Measurements from ENCODE around the gene GNG3.
"Not testable (repeated sequence)": the region's sequence is repeated elsewhere in the genome, so short reads cannot be mapped to it uniquely, and the experiment has no call there.

GNG3 gene

GRCh38 chr11:62707277-62707861, at the start of gene GNG3, which contains the start of gene BSCL2:
Gene GNG3, plus strand, starts transcription at chr11:62707676. Its CDS starts 620 bp downstream, at chr11:62708296.
Gene BSCL2, minus strand, starts transcription at chr11:62707424. Its CDS starts 229 bp downstream, at chr11:62707195.
- DNase-seq (ENCODE audit: low spot score): no peak

DNA sequence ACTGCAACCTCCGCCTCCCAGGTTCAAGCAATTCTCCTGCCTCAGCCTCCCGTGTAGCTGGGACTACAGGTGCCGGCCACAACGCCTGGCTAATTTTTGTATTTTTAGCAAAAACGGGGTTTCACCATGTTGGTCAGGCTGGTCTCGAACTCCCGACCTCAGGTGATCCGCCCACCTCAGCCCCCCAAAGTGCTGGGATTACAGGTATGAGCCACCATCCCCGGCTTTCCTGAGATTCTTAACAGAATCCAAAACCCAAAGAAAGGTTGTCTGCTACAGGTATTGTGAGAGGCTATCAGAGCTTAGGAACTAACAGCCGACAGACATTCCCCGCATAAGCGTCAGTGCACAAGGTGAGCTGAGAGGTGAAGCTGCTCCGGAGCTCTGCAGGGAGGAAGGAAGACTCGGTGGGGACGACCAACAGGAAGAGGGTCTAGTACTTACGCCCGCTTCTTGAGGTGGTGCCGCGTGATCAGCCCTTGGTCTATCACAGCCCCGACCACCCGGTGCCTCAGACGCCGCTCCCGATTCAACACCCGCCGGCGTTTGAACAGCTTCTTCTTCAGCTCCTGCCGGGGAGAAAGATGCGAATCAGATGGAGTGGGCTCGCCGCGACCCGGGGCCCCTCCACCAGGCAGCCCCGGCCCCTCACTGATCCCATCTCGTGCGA, 42.9 kb upstream of the GNG3 start:
- DNase-seq (ENCODE audit: low spot score): peak; percentile 75

- DNase-seq (ENCODE audit: low spot score): peak; percentile 97
Measured at GRCh38 chr11:62665075-62665598, 42.3 kb upstream of the GNG3 start, which contains the start of the genes C11orf98 and CSKMT. Gene C11orf98, minus strand, starts transcription at chr11:62665210. Its CDS starts 41 bp downstream, at chr11:62665169. Gene CSKMT, plus strand, starts transcription at chr11:62665312. Its CDS starts 568 bp downstream, at chr11:62665880.

- DNase-seq (ENCODE audit: low spot score): peak; percentile 38
Measured at GRCh38 chr11:62665599-62666258, 41.7 kb upstream of the GNG3 start.

- no peak for DNase-seq (ENCODE audit: low spot score)
Measured at GRCh38 chr11:62666259-62666926, 41.1 kb upstream of the GNG3 start.

- no peak for DNase-seq (ENCODE audit: low spot score)
Measured at GRCh38 chr11:62667460-62667859, 40.0 kb upstream of the GNG3 start.

- no peak for DNase-seq (ENCODE audit: low spot score)
Measured at GRCh38 chr11:62669420-62670161, 37.9 kb upstream of the GNG3 start.

DNA sequence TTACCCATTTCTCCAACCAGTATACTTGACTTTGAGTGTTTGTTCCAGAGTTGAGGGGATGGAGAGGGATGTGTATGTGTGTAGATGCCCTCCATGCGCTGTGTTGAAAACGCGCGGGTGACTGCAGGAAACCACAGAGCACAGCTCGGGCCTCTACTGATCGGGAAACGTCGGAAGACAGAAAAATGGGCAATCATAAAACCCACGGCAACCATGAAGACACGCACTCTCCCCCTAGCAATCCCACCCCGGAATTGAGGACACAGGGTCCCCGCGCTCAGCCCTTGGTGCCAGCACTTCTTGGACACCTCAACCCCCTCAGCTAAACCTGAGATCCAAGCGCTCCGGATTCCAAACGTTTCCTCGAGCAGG, 36.3 kb upstream of the GNG3 start:
- DNase-seq (ENCODE audit: low spot score): no peak

DNA sequence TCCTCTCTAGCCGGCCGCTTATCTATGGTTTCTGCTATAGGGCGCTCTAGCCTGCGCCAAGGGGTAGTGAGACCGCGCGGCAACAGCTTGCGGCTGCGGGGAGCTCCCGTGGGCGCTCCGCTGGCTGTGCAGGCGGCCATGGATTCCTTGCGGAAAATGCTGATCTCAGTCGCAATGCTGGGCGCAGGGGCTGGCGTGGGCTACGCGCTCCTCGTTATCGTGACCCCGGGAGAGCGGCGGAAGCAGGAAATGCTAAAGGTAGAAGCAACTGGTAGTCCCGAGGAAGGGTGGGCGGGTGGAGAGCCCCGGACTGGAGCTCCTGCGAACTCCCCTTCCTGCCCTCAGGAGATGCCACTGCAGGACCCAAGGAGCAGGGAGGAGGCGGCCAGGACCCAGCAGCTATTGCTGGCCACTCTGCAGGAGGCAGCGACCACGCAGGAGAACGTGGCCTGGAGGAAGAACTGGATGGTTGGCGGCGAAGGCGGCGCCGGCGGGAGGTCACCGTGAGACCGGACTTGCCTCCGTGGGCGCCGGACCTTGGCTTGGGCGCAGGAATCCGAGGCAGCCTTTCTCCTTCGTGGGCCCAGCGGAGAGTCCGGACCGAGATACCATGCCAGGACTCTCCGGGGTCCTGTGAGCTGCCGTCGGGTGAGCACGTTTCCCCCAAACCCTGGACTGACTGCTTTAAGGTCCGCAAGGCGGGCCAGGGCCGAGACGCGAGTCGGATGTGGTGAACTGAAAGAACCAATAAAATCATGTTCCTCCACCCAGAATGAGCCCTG, 35.7 kb upstream of the GNG3 start, which contains the start of the genes LBHD1 and UQCC3:
LBHD1 (minus strand) TSS at position 660 of the 782 bp plus-strand sequence. CDS start 2,236 bp downstream, outside the sequence.
UQCC3 (plus strand) TSS at position 66 of the 782 bp plus-strand sequence; CDS start at position 139, 73 bp downstream.
- DNase-seq (ENCODE audit: low spot score): peak; percentile 76

DNA sequence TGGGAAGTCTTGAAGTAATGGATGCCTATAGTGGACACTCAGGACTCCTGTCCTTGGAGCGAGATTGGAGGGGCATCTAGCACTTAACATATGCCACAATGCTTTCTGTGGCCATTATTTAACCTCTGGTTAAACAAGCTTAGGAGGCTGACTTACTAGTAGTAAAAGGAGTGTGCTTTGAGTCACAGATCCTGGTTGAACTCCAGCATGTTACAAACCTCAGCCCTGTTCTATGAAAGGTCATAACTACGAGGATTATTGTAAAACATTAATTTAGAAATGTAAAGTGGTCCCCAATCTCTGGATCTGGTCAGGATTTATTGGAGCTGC, 34.3 kb upstream of the GNG3 start:
- DNase-seq (ENCODE audit: low spot score): no peak

DNA sequence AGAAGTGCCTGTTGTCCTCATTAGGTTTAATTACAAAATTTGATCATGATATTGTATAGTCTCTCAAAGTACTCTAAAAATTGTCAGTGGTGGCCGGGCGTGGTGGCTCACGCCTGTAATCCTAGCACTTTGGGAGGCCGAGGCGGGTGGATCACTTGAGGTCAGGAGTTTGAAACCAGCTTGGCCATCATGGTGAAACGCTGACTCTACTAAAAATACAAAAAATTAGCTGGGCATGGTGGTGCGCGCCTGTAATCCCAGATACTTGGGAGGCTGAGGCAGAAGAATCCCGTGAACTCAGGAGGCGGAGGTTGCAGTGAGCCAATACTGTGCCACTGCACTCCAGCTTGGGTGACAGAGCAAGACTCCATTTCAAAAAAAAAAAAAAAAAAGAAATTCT, 32.1 kb upstream of the GNG3 start:
- DNase-seq (ENCODE audit: low spot score): not testable (repeated sequence)

GRCh38 chr11:62676698-62677097, 30.8 kb upstream of the GNG3 start:
- no peak for DNase-seq (ENCODE audit: low spot score)

- DNase-seq (ENCODE audit: low spot score): no peak
Measured at GRCh38 chr11:62677156-62677555, 30.3 kb upstream of the GNG3 start.

DNA sequence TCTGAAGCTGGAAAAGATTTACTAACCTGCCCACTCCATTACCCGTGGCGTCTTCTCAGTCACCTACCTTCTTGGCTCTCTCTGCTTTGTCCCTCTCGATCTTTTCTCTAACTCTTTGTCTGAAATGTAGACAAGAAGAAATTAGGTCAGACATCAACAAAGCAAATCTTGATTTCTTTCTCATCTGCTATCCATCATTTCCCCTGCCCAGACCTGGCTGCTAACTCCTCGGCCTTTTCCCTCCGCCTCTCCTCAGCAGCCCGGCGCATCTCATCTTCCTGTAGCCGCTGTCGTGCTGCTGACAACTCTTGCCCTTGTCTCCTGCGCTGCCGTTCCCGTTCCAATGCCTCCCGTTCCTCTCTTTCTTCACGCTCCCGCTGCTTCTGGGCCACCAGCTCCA, 29.8 kb upstream of the GNG3 start:
- DNase-seq (ENCODE audit: low spot score): no peak

- DNase-seq (ENCODE audit: low spot score): no peak
Measured at GRCh38 chr11:62678433-62678769, 29.1 kb upstream of the GNG3 start.

- peak; percentile 87 for DNase-seq (ENCODE audit: low spot score)
Measured at GRCh38 chr11:62678770-62679696, 28.4 kb upstream of the GNG3 start, which contains the start of gene UBXN1. Gene UBXN1, minus strand, starts transcription at chr11:62679073. Its CDS starts 150 bp downstream, at chr11:62678923.

- peak; percentile 69 for DNase-seq (ENCODE audit: low spot score)
Measured at GRCh38 chr11:62680825-62681240, 26.6 kb upstream of the GNG3 start.

DNA sequence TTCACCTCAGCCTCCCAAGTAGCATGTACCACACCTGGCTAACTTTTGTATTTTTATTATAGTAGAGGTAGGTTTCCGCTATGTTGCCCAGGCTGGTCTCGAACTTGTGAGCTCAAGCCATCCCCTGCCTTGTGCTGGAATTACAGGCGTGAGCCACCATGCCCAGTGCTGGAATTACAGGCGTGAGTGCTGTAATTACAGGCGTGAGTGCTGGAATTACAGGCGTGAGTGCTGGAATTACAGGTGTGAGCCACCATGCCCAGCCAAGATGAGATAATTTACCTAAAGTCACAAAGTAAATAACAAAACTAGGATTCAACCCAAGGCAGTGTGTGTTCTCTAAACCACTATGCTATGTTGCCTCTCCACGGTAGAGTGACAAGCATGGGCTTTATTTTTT, 25.0 kb upstream of the GNG3 start:
- DNase-seq (ENCODE audit: low spot score): no peak

All from germinal center (tissue), 1 donor.